GM12864 (cell line): Measurements from ENCODE around the gene PKHD1.
"Not testable (repeated sequence)": the region's sequence is repeated elsewhere in the genome, so short reads cannot be mapped to it uniquely, and the experiment has no call there.

ENCODE experiments used
- DNase-seq: peaks from one replicate; pipeline ENCODE4 v3.0.0-alpha.2; 2011; ENCODE audit warnings: low read depth
- H3K4me3 ChIP-seq: 2 replicates; pipeline ENCODE4 v1.5.1; 2011; ENCODE audit warnings: mild to moderate bottlenecking, low read depth, low read length, control low read depth
- CTCF ChIP-seq: IDR thresholded peaks from 2 replicates; pipeline ENCODE4 v1.5.1; 2011; ENCODE audit warnings: low read depth, mild to moderate bottlenecking, moderate library complexity, low read length, control low read depth, inconsistent platforms; ENCODE audit errors: missing control alignments

The PKHD1 gene

GRCh38 chr6:51928320-51928719 is 159.1 kb downstream of the PKHD1 start:
- H3K4me3 ChIP-seq, result no peak overlapping the region
- no peak for TF ChIP-seq CTCF
- peak; percentile 42 for DNase-seq

DNA sequence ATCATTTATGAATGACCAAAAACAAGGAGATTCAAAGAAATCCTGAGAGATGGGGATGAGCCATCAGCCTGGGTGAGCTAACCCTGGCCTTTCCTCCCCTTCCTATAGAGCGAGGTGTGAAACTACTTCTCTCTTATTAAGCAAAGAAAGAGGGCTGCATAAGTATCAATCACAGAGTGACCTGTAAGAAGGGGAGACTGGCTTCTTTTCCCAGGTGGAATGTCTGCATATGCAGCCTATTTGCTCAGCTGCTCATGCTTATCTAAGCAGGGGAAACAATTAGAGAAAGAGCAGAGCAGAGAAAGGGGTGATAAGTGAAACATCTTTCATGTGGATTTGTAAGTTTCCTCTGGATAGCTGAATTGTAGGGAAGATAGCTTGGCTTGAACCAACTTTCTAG is 160.0 kb downstream of the PKHD1 start:
- TF ChIP-seq CTCF, result no peak
- no peak for DNase-seq

DNA sequence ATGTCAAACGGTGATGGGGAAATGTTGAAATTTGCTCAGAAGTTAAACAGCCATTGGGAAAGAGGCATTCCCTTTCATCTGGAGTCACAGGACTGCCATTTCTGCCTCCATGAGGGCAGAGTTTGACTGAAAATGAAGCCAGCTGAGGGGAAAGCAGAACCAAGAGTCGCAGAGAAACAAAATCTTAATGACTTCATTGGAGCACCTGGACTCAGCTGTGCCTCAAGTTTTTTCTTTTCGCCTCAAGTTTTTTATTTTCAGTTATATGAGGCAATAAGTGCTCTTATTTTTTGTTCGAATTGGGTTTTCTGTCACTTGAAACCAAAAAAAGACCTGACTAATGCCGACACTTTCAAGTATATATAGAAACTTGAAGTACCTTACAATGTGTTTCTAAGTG is 161.3 kb downstream of the PKHD1 start:
- TF ChIP-seq CTCF, result no peak
- no peak for DNase-seq
- no peak overlapping the region for H3K4me3 ChIP-seq

More for the DNA sequence above, 160.0 kb downstream of the PKHD1 start:
- H3K4me3 ChIP-seq, result no peak overlapping the region

GRCh38 chr6:51922479-51922878 is 164.9 kb downstream of the PKHD1 start:
- not testable (repeated sequence) for DNase-seq, H3K4me3 ChIP-seq

GRCh38 chr6:51918347-51918746 is 169.1 kb downstream of the PKHD1 start:
- not testable (repeated sequence) for H3K4me3 ChIP-seq, DNase-seq

DNA sequence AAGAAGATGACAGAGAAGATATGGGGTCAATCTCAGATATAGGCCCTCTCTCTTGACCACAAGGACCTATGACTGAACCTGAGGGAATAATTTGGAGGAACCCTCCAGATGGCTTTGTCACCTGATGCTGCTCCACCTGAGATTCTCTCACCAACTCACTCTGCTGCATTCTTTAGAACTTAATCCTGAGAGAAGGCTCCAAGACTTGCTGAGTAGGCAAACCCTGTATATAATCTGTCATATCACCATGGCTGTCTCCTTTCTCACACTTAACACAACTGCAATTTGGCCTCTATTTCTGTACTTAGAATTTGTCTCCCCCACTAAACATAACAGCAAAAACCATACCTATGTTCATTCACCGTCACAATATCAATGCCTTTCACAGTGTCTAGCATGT is 172.3 kb downstream of the PKHD1 start:
- no peak for DNase-seq
- TF ChIP-seq CTCF, result no peak
- no peak overlapping the region for H3K4me3 ChIP-seq

DNA sequence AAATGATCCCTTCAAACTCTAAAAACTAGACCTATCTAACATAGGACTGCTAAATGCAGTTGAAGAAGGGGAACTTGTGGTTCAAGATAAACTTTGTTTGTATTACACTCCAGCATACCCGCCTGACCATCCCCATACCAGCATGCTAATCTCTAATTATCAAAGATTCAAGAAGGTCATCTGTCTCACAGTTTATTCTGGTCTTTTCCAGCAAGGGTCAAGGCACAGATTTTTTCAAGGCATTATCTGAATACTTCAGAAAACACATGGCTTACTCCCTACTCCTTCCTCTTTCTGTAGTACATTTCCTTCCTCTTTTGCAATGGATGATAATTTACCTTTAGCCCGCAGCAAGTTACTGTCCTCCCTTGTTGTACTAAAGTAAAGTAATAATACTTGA is 174.1 kb downstream of the PKHD1 start:
- TF ChIP-seq CTCF, result no peak
- DNase-seq, result no peak
- H3K4me3 ChIP-seq, result no peak overlapping the region

DNA sequence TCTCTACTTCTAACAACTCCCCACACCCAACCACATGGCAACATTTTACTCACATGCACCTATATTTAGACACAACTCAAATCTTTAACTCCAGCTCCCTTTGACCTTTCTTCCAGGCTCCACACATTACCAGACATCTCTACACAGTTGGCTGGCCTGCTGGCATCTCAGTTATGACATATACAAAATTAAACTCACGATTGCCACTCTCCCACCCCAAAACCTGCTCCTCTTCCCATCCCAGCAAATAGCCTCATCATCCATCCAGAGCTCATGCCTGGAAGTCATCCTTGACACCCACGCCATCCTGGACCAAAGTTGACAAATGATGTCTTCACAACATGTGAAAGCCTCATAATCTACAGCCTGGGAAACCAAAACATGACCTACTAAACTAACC is 176.6 kb downstream of the PKHD1 start:
- no peak for TF ChIP-seq CTCF
- DNase-seq, result no peak
- H3K4me3 ChIP-seq, result no peak overlapping the region
